Neural cell (in vitro differentiated cells): ENCODE data around the gene SLC66A2.

Experiments
- CTCF ChIP-seq: fragments of 450-650 bp; IDR thresholded peaks from 2 replicates; pipeline ENCODE4 v1.5.1; 2014; ENCODE audit warnings: antibody characterized with exemption, mild to moderate bottlenecking, moderate library complexity; ENCODE audit not compliant: poor library complexity, severe bottlenecking
- EP300 ChIP-seq: fragments of 450-650 bp; conservative IDR thresholded peaks from 2 replicates; pipeline ENCODE4 v1.6.1; 2014; ENCODE audit warnings: antibody characterized with exemption, mild to moderate bottlenecking, moderate library complexity; ENCODE audit not compliant: poor library complexity, severe bottlenecking
- EZH2 ChIP-seq: fragments of 200-600, 300-800 bp; shearing (Covaris generic), sonication (generic); IDR thresholded peaks from 2 replicates; pipeline ENCODE4 v1.6.1; 2014; ENCODE audit warnings: antibody characterized with exemption, low read length, borderline replicate concordance, mild to moderate bottlenecking; ENCODE audit not compliant: insufficient read depth, poor library complexity, severe bottlenecking
- MXI1 ChIP-seq: fragments of 450-650 bp; conservative IDR thresholded peaks from 2 replicates; pipeline ENCODE4 v1.6.1; 2014; ENCODE audit warnings: antibody characterized with exemption, mild to moderate bottlenecking; ENCODE audit not compliant: poor library complexity, severe bottlenecking
- POLR2AphosphoS5 ChIP-seq: IDR thresholded peaks from 2 replicates; pipeline ENCODE4 v1.6.1; 2012
- RAD21 ChIP-seq: fragments of 450-650 bp; conservative IDR thresholded peaks from 2 replicates; pipeline ENCODE4 v1.6.1; 2014; ENCODE audit warnings: antibody characterized with exemption, mild to moderate bottlenecking, moderate library complexity
- REST ChIP-seq: IDR thresholded peaks from 2 replicates; pipeline ENCODE4 v1.6.1; 2012; ENCODE audit warnings: borderline replicate concordance
- SMC3 ChIP-seq: fragments of 450-650 bp; conservative IDR thresholded peaks from 2 replicates; pipeline ENCODE4 v1.6.1; 2014; ENCODE audit warnings: antibody characterized with exemption, mild to moderate bottlenecking, moderate library complexity; ENCODE audit not compliant: poor library complexity
- TAF1 ChIP-seq: IDR thresholded peaks from 2 replicates; pipeline ENCODE4 v1.6.1; 2012; ENCODE audit warnings: low read depth

DNA sequence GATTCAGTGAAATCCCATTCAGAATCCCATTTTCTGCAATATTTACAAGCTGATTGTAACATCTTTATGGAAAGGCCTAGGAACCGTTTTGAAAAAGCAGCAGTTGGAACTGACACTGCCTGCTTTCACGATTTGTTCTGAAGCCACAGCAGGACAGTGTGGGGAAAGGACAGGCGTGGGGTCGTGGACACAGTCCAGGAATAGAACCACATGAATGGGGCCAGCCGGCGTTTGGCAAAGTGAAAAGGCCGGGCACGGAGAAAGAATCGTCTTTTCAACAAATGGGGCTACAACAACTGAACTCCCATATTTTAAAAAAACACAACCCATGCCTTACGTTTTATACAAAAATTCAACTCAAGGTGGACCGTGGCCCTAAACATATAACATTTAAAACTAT is 69.8 kb downstream of the SLC66A2 start:
- TF ChIP-seq EZH2 (no peak), CTCF (no peak), MXI1 (no peak), EP300 (no peak), POLR2AphosphoS5 (no peak), TAF1 (no peak), RAD21 (no peak), REST (no peak), SMC3 (no peak)
